ENCODE data around the gene IWS1.

IWS1 gene

GRCh38 chr2:127472268-127472667 lies 54.0 kb downstream of the IWS1 start:
- Histone ChIP-seq H3K4me1 (ENCODE audit: control insufficient read depth, low read depth, low read length) (no peaks in the 10 kb centered on the region), H3K79me2 (ENCODE audit: control insufficient read depth, insufficient read depth, low read length) (no peaks in the 10 kb centered on the region), H2BK120ac (ENCODE audit: low read depth, low read length) (no peak overlapping the region), H3K9ac (ENCODE audit: low read length) (no peak overlapping the region), H3K27ac (ENCODE audit: low read depth, low read length) (no peak overlapping the region), H3K79me1 (ENCODE audit: low read length) (no peaks in the 10 kb centered on the region), H3K36me3 (ENCODE audit: control insufficient read depth, insufficient read depth, low read length) (no peaks in the 10 kb centered on the region), H3K4me3 (ENCODE audit: low read length) (no peak overlapping the region), H3K4ac (ENCODE audit: low read depth, low read length) (no peak overlapping the region), H3K23ac (ENCODE audit: low read length) (no peak overlapping the region), H2BK5ac (ENCODE audit: low read length) (no peak overlapping the region), H4K5ac (ENCODE audit: low read length) (no peak overlapping the region), H2AK5ac (ENCODE audit: low read length) (no peak overlapping the region), H3K27me3 (ENCODE audit: insufficient read depth, low read length, poor library complexity) (no peaks in the 10 kb centered on the region), H3K18ac (ENCODE audit: low read length) (no peak overlapping the region), H2BK15ac (replicated peaks; ENCODE audit: low read depth) (no peak overlapping the region), H3K4me2 (ENCODE audit: low read length) (no peak overlapping the region), H3K56ac (ENCODE audit: low read length) (no peak overlapping the region), H4K8ac (ENCODE audit: low read depth, low read length) (no peak overlapping the region)
- DNase-seq: no peak
- no CpG with 5 or more reads among the region's 1 CpG for WGBS (ENCODE audit: extremely low coverage, insufficient coverage, low lambda C conversion rate)

- Histone ChIP-seq H2BK5ac (ENCODE audit: low read length) (no peak overlapping the region), H3K4me1 (ENCODE audit: control insufficient read depth, low read depth, low read length) (no peaks in the 10 kb centered on the region), H3K27me3 (ENCODE audit: insufficient read depth, low read length, poor library complexity) (no peaks in the 10 kb centered on the region), H3K27ac (ENCODE audit: low read depth, low read length) (no peak overlapping the region), H3K9ac (ENCODE audit: low read length) (no peak overlapping the region), H2BK15ac (replicated peaks; ENCODE audit: low read depth) (no peak overlapping the region), H3K4ac (ENCODE audit: low read depth, low read length) (no peak overlapping the region), H2BK120ac (ENCODE audit: low read depth, low read length) (no peak overlapping the region), H3K4me2 (ENCODE audit: low read length) (no peak overlapping the region), H3K79me1 (ENCODE audit: low read length) (no peaks in the 10 kb centered on the region), H4K5ac (ENCODE audit: low read length) (no peak overlapping the region), H3K79me2 (ENCODE audit: control insufficient read depth, insufficient read depth, low read length) (no peaks in the 10 kb centered on the region), H4K8ac (ENCODE audit: low read depth, low read length) (no peak overlapping the region), H3K23ac (ENCODE audit: low read length) (no peak overlapping the region), H3K36me3 (ENCODE audit: control insufficient read depth, insufficient read depth, low read length) (no peaks in the 10 kb centered on the region), H3K18ac (ENCODE audit: low read length) (no peak overlapping the region), H2AK5ac (ENCODE audit: low read length) (no peak overlapping the region), H3K56ac (ENCODE audit: low read length) (no peak overlapping the region), H3K4me3 (ENCODE audit: low read length) (no peak overlapping the region)
- DNase-seq: no peak
- no CpG with 5 or more reads among the region's 4 CpGs for WGBS (ENCODE audit: extremely low coverage, insufficient coverage, low lambda C conversion rate)
These were observed 54.9 kb downstream of the IWS1 start for GRCh38 chr2:127471286-127471988.

GRCh38 chr2:127469974-127470373 lies 56.3 kb downstream of the IWS1 start:
- H3K79me1 ChIP-seq (ENCODE audit: low read length): no peaks in the 10 kb centered on the region
- H2BK5ac ChIP-seq (ENCODE audit: low read length): no peak overlapping the region
- H2AK5ac ChIP-seq (ENCODE audit: low read length): no peak overlapping the region
- no peak overlapping the region for H2BK120ac ChIP-seq (ENCODE audit: low read depth, low read length)
- no peak overlapping the region for H3K27ac ChIP-seq (ENCODE audit: low read depth, low read length)
- H3K4me1 ChIP-seq (ENCODE audit: control insufficient read depth, low read depth, low read length): no peaks in the 10 kb centered on the region
- no peak overlapping the region for H3K18ac ChIP-seq (ENCODE audit: low read length)
- no peak overlapping the region for H3K4me3 ChIP-seq (ENCODE audit: low read length)
- WGBS (ENCODE audit: extremely low coverage, insufficient coverage, low lambda C conversion rate): no CpG with 5 or more reads among the region's 2 CpGs
- no peaks in the 10 kb centered on the region for H3K36me3 ChIP-seq (ENCODE audit: control insufficient read depth, insufficient read depth, low read length)
- no peak overlapping the region for H3K56ac ChIP-seq (ENCODE audit: low read length)
- no peak overlapping the region for H4K8ac ChIP-seq (ENCODE audit: low read depth, low read length)
- no peaks in the 10 kb centered on the region for H3K79me2 ChIP-seq (ENCODE audit: control insufficient read depth, insufficient read depth, low read length)
- H4K5ac ChIP-seq (ENCODE audit: low read length): no peak overlapping the region
- H3K4me2 ChIP-seq (ENCODE audit: low read length): no peak overlapping the region
- no peak for DNase-seq
- no peak overlapping the region for H3K23ac ChIP-seq (ENCODE audit: low read length)
- no peaks in the 10 kb centered on the region for H3K27me3 ChIP-seq (ENCODE audit: insufficient read depth, low read length, poor library complexity)
- no peak overlapping the region for H3K9ac ChIP-seq (ENCODE audit: low read length)
- no peak overlapping the region for H3K4ac ChIP-seq (ENCODE audit: low read depth, low read length)
- no peak overlapping the region for H2BK15ac ChIP-seq (replicated peaks; ENCODE audit: low read depth)

GRCh38 chr2:127469051-127469450 lies 57.2 kb downstream of the IWS1 start:
- no peak overlapping the region for H2BK15ac ChIP-seq (replicated peaks; ENCODE audit: low read depth)
- H3K4me2 ChIP-seq (ENCODE audit: low read length): no peak overlapping the region
- no CpG with 5 or more reads among the region's 8 CpGs for WGBS (ENCODE audit: extremely low coverage, insufficient coverage, low lambda C conversion rate)

GRCh38 chr2:127465258-127465657 lies 61.0 kb downstream of the IWS1 start:
- Histone ChIP-seq H3K4me1 (ENCODE audit: control insufficient read depth, low read depth, low read length) (peaks cover 3% of the 10 kb centered on the region), H3K23ac (ENCODE audit: low read length) (no peak overlapping the region), H2BK120ac (ENCODE audit: low read depth, low read length) (no peak overlapping the region), H3K56ac (ENCODE audit: low read length) (no peak overlapping the region), H2BK5ac (ENCODE audit: low read length) (no peak overlapping the region), H3K4ac (ENCODE audit: low read depth, low read length) (no peak overlapping the region), H3K4me2 (ENCODE audit: low read length) (no peak overlapping the region), H3K4me3 (ENCODE audit: low read length) (no peak overlapping the region), H3K27ac (ENCODE audit: low read depth, low read length) (no peak overlapping the region), H4K8ac (ENCODE audit: low read depth, low read length) (no peak overlapping the region), H3K79me1 (ENCODE audit: low read length) (no peaks in the 10 kb centered on the region), H3K36me3 (ENCODE audit: control insufficient read depth, insufficient read depth, low read length) (no peaks in the 10 kb centered on the region), H3K9ac (ENCODE audit: low read length) (no peak overlapping the region), H2BK15ac (replicated peaks; ENCODE audit: low read depth) (no peak overlapping the region), H3K18ac (ENCODE audit: low read length) (no peak overlapping the region), H2AK5ac (ENCODE audit: low read length) (no peak overlapping the region), H4K5ac (ENCODE audit: low read length) (no peak overlapping the region), H3K27me3 (ENCODE audit: insufficient read depth, low read length, poor library complexity) (no peaks in the 10 kb centered on the region), H3K79me2 (ENCODE audit: control insufficient read depth, insufficient read depth, low read length) (no peaks in the 10 kb centered on the region)
- no peak for DNase-seq
- WGBS (ENCODE audit: extremely low coverage, insufficient coverage, low lambda C conversion rate): no CpG with 5 or more reads among the region's 4 CpGs

More at GRCh38 chr2:127469051-127469450, 57.2 kb downstream of the IWS1 start:
- DNase-seq: no peak
- H3K9ac ChIP-seq (ENCODE audit: low read length): no peak overlapping the region
- no peaks in the 10 kb centered on the region for H3K79me1 ChIP-seq (ENCODE audit: low read length)
- H3K18ac ChIP-seq (ENCODE audit: low read length): no peak overlapping the region
- no peak overlapping the region for H2AK5ac ChIP-seq (ENCODE audit: low read length)
- H3K4me1 ChIP-seq (ENCODE audit: control insufficient read depth, low read depth, low read length): no peaks in the 10 kb centered on the region
- no peaks in the 10 kb centered on the region for H3K79me2 ChIP-seq (ENCODE audit: control insufficient read depth, insufficient read depth, low read length)
- H3K4me3 ChIP-seq (ENCODE audit: low read length): no peak overlapping the region
- H3K36me3 ChIP-seq (ENCODE audit: control insufficient read depth, insufficient read depth, low read length): no peaks in the 10 kb centered on the region
- H3K4ac ChIP-seq (ENCODE audit: low read depth, low read length): no peak overlapping the region
- H2BK120ac ChIP-seq (ENCODE audit: low read depth, low read length): no peak overlapping the region
- H3K27ac ChIP-seq (ENCODE audit: low read depth, low read length): no peak overlapping the region
- no peak overlapping the region for H2BK5ac ChIP-seq (ENCODE audit: low read length)
- no peak overlapping the region for H4K8ac ChIP-seq (ENCODE audit: low read depth, low read length)
- no peaks in the 10 kb centered on the region for H3K27me3 ChIP-seq (ENCODE audit: insufficient read depth, low read length, poor library complexity)
- no peak overlapping the region for H3K56ac ChIP-seq (ENCODE audit: low read length)
- H3K23ac ChIP-seq (ENCODE audit: low read length): no peak overlapping the region
- H4K5ac ChIP-seq (ENCODE audit: low read length): no peak overlapping the region

Data from mesendoderm (in vitro differentiated cells).